Stimulated activated CD8-positive, alpha-beta memory T cell treated with anti-CD3 and anti-CD28 coated beads, Interleukin-7, amount 100 ng/mL, for 24 hours (primary cell): ENCODE data around the gene P4HTM.
"Not testable (repeated sequence)": the region's sequence is repeated elsewhere in the genome, so short reads cannot be mapped to it uniquely, and the experiment has no call there.

Experiments used
- DNase-seq: peaks from one replicate; pipeline ENCODE4 v3.0.0-alpha.2; 2020; ENCODE audit warnings: low read depth

Gene P4HTM

GRCh38 chr3:49008627-49009026, 18.6 kb downstream of the P4HTM start:
- DNase-seq = not testable (repeated sequence)

GRCh38 chr3:49009396-49009795, 19.4 kb downstream of the P4HTM start:
- no peak for DNase-seq

- DNase-seq = no peak
Measured at GRCh38 chr3:49012441-49013017, 22.5 kb downstream of the P4HTM start.

- DNase-seq = no peak
Measured at GRCh38 chr3:49013113-49013737, 23.2 kb downstream of the P4HTM start.

DNA sequence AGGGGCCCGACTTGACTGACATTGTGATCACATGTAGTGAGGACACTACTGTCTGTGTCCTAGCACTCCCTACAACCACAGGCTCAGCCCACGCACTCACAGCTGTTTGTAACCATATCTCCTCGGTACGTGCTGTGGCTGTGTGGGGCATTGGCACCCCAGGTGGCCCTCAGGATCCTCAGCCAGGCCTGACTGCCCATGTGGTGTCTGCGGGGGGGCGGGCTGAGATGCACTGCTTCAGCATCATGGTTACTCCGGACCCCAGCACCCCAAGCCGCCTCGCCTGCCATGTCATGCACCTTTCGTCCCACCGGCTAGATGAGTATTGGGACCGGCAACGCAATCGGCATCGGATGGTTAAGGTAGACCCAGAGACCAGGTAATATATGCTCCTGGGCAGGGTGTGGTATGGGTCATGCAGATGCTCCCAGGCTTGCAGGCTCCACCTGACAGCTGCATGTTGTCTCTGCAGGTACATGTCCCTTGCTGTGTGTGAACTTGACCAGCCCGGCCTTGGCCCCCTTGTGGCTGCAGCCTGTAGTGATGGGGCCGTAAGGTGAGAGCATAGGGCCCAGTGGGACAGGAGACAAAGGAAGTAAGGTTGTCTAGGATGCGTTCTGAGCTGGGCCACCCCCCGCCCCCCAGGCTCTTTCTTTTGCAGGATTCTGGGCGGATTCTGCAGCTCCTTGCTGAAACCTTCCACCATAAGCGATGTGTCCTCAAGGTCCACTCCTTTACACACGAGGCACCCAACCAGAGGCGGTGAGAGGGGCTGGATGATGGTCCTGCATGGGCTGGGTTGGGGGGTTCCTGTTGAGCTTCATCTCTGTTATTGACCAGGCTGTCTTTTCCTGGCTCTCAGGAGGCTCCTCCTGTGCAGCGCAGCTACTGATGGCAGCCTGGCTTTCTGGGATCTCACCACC, 24.0 kb downstream of the P4HTM start:
- DNase-seq = no peak

GRCh38 chr3:49015072-49015471, 25.0 kb downstream of the P4HTM start:
- DNase-seq = no peak

DNA sequence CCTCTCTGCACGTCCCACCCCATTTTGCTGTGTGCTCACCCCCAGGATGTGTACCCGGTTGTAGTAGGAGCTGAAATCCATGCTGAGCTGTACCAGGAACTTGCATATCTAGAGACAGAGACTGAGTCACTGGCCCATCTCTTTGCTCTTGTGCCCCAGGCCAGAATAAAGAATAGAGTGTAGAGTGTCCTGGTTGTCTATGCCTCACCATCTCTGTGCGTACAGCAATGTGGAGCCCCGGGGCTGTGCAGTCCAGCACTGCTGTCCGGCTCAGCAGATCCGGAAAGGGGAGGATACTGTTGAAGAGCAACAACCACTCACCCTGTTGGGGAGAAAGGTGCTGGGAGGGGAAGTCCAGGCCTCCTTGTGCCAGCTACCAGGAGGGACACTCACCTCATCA, 25.7 kb downstream of the P4HTM start:
- DNase-seq = no peak

GRCh38 chr3:49016414-49017228, 26.6 kb downstream of the P4HTM start:
- no peak for DNase-seq

GRCh38 chr3:49017229-49017970, 27.4 kb downstream of the P4HTM start:
- DNase-seq = no peak

DNA sequence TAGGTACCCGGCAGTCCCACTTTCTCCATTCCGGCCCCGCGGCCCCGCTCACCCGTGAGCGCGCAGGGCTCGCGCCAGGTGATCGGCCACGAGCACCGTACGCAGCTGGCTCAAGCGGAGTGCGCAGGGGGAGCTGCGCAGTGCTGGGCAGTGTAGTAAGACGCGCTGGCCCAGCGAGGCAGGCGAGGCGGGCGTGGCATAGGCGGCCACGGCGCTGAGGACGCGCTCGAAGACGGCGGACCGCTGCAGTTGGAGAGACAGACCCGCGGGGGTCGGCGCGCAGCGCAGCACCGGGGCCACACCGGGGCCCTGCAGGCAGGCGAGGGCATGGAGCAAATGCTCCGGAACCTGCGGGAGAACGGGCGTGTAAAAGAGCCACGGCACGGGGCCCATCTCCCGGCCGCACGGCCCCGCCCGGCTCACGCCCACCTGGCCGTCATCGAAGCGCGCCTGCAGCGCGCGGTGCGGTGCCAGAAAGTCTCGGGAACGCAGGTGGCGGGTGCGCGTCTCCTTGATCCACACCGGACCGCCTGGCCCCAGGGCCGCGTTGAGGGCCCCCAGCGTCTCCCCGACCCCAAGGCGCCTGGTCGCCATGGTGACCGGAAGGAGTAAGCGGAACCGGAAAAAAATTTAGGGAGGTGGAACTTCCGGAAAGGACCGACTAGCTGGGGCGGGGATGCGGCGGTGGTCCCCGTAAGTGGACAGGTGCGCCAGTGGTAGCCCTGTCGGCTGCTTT, 28.1 kb downstream of the P4HTM start, which contains the start of gene DALRD3:
Gene DALRD3, minus strand, starts transcription at position 610 of the 736 bp plus-strand sequence. Its CDS starts 16 bp downstream, at position 594.
- no peak for DNase-seq

- DNase-seq = no peak
Measured at GRCh38 chr3:49018707-49019006, 28.6 kb downstream of the P4HTM start.

DNA sequence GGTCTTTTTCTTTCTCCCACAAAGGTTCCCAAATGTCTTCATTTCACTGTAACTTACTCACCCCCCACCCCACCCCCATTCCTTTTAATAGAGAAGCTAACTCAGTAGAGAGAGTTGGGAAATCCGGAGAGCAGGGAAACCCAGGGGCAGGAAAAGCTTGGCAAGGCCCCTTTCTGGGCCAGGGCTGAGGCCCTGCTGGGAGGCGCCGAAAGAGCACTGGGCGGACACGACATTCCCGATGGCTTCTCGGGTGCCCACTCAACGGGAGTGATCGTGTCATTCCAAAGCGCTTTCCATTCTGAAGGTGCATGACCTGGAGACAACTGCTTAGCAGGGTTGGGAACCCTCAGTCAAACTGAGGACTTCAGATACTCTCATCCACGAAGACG, 29.9 kb downstream of the P4HTM start:
- no peak for DNase-seq

- no peak for DNase-seq
Measured at GRCh38 chr3:49020330-49021212, 30.5 kb downstream of the P4HTM start.

GRCh38 chr3:49021213-49021812, 31.3 kb downstream of the P4HTM start:
- peak; percentile 97 for DNase-seq

DNA sequence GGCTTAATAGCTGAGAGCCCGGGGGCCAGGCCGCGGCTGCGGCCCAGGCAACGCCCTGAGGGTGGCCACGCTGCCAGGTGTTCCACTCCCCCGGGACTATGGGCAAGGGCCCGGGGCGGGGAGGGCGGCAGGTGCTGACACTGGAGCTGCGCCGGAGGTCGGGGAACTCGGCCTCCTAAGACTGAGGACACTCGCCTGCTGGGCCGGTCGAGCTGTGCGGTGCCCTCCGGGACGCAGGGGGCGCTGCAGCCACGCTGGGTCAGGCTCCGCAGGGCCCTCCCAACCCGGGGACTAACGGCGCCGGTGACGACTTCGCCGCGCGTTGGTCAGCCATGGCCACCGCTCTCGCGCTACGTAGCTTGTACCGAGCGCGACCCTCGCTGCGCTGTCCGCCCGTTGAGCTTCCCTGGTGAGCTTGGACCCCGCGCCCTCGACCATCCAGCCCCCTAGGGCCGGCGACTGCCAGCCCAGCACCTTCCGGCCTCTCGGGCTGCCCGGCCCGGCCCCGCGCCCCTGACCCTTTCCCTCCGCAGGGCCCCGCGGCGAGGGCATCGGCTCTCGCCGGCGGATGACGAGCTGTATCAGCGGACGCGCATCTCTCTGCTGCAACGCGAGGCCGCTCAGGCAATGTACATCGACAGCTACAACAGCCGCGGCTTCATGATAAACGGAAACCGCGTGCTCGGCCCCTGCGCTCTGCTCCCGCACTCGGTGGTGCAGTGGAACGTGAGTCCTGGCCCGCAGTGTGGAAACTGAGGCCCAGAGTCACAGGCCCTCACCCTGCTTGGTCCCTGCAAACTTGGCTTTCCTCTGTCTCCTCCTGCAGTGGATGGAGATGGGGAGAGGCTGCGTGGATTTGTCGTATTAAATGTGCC, 32.0 kb downstream of the P4HTM start, which contains the start of gene NDUFAF3:
Gene NDUFAF3, plus strand, starts transcription at position 309 of the 875 bp plus-strand sequence. Its CDS starts 24 bp downstream, at position 333.
- peak; percentile 85 for DNase-seq

DNA sequence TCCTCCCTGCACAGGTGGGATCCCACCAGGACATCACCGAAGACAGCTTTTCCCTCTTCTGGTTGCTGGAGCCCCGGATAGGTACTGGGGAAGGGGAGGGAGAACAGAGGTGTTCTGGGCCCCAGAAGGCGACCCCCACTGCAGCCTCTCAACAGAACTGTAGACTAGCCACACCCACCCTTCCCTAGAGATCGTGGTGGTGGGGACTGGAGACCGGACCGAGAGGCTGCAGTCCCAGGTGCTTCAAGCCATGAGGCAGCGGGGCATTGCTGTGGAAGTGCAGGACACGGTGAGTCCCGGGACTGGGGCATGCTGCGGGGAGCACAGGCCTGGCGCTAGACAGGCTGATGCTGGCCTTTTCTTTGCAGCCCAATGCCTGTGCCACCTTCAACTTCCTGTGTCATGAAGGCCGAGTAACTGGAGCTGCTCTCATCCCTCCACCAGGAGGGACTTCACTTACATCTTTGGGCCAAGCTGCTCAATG, 32.7 kb downstream of the P4HTM start:
- DNase-seq = no peak

- DNase-seq = no peak
Measured at GRCh38 chr3:49023775-49024174, 33.7 kb downstream of the P4HTM start.

GRCh38 chr3:49024449-49024848, 34.4 kb downstream of the P4HTM start:
- DNase-seq = no peak
